GM19240 (cell line): ENCODE results near the gene PGA3.
"Not testable (repeated sequence)": the region's sequence is repeated elsewhere in the genome, so short reads cannot be mapped to it uniquely, and the experiment has no call there.

Source experiments
- DNase-seq: peaks from one replicate; pipeline ENCODE4 v3.0.0; 2011; ENCODE audit warnings: low spot score; ENCODE audit not compliant: insufficient read length

Gene PGA3

GRCh38 chr11:61204502-61205059 lies 1.3 kb downstream of the PGA3 start:
- DNase-seq = not testable (repeated sequence)

GRCh38 chr11:61207636-61208310 lies 4.5 kb downstream of the PGA3 start:
- not testable (repeated sequence) for DNase-seq

- DNase-seq = not testable (repeated sequence)
Observed at GRCh38 chr11:61210629-61211028, 7.3 kb downstream of the PGA3 start.

DNA sequence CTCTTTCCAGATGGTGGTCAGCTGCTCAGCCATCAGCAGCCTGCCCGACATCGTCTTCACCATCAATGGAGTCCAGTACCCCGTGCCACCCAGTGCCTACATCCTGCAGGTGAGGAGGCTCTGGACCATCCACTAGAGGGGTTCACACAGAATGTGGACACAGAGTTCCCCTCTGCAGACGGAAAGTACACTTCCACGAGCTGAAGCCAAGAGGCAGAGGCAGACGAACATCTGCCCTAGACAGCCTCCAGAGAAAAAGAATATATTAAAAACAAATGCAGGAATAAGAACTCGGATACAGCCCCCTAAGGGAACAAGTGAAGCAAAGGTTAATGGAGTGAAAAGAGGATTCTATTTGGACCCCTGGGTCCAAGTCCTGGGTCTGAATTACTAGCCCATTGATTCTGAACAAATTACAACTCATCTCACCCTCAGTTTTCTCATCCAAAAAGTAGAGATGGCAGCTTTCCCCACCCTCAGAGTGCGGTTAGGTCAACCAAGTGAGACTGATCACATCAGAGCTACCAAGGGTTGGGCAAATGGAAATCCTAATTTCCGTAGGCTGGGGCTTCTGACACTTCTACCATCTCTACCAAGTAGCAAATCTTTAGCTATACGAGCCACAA lies 8.1 kb downstream of the PGA3 start:
- not testable (repeated sequence) for DNase-seq

GRCh38 chr11:61212202-61212601 lies 8.9 kb downstream of the PGA3 start:
- DNase-seq = not testable (repeated sequence)

GRCh38 chr11:61213711-61214324 lies 10.5 kb downstream of the PGA3 start:
- DNase-seq = not testable (repeated sequence)

DNA sequence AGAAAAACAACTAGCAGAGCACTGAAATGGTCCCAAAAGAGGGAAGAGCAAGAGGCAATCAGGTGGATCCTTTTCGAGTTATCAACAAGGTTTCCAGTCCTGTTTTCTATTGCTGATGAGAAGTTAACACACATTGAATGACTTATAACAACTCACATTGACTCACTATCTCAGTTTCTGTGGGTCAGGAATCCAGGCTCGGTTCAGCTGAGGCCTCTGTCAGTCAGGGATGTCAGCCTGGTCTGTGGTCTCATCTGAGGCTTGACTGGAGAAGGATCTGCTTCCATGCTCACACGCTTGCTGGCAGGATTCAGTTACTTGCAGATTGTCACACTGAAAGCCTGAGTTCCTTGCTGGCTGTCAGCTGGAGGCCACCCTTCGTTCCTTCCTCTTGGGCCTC lies 15.0 kb downstream of the PGA3 start:
- not testable (repeated sequence) for DNase-seq

DNA sequence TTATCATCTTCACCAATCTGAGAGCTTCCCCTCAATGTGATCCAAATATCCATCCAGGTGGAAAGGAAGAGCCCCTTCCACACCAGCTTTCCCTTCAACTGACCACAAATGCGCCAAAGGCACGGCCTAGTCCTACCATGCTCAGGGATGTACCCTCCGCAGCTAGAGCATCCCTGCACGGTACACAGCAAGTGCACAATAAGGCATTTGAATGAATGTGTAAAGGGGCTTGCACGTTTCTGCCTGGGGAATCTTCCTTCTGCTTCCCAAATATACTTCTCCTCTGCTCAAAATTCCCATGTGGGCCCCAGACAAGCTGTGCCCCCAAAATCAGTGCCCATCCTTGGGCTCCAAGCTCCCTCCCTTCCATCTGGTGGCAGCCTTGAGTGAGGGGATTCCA lies 15.7 kb downstream of the PGA3 start:
- not testable (repeated sequence) for DNase-seq

DNA sequence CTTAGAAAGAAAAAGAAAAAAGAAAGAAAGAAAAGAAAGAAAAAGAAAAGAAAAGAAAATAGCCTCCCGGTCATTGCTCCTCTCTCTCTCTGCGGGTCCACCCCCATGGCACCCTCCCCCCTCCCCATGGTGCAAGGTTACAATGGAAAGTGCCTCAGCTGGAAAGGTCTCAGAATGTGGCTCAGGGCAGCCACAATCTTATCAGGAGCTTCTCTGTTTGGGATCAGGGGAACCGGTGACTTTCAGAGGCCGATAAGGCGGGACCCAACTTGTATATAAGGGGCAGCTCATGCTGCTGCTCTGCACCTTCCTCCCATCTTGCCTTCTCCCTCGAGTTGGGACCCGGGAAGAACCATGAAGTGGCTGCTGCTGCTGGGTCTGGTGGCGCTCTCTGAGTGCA lies 18.7 kb downstream of the PGA3 start, which contains the start of gene PGA4:
TSS of gene PGA4 (plus strand) at position 301 of the 400 bp plus-strand sequence. CDS start at position 355, 54 bp downstream.
- DNase-seq = not testable (repeated sequence)

GRCh38 chr11:61222692-61223091 lies 19.4 kb downstream of the PGA3 start:
- not testable (repeated sequence) for DNase-seq

GRCh38 chr11:61226457-61227137 lies 23.3 kb downstream of the PGA3 start:
- DNase-seq = not testable (repeated sequence)

- DNase-seq = not testable (repeated sequence)
Observed at GRCh38 chr11:61229458-61229857, 26.1 kb downstream of the PGA3 start.

- not testable (repeated sequence) for DNase-seq
Observed at GRCh38 chr11:61231033-61231432, 27.7 kb downstream of the PGA3 start.

DNA sequence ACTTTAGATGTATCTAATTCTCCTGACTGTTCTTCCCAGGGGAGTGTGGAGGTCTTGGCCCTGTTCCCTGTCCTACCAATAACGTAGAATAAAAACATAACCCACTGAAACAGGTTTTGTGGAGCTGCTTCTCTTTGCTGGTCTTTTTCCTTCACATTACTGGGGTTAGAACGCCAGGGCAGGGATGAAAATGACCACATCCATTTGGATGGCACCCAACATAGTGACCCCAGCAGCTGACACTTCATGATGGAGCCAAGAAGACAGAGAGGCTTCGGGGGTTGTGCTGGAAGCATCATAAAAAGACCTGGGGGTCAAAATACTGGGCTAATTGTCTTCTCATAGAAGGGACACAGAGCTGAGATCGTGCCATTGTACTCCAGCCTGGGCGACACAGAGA lies 28.3 kb downstream of the PGA3 start:
- DNase-seq = not testable (repeated sequence)

DNA sequence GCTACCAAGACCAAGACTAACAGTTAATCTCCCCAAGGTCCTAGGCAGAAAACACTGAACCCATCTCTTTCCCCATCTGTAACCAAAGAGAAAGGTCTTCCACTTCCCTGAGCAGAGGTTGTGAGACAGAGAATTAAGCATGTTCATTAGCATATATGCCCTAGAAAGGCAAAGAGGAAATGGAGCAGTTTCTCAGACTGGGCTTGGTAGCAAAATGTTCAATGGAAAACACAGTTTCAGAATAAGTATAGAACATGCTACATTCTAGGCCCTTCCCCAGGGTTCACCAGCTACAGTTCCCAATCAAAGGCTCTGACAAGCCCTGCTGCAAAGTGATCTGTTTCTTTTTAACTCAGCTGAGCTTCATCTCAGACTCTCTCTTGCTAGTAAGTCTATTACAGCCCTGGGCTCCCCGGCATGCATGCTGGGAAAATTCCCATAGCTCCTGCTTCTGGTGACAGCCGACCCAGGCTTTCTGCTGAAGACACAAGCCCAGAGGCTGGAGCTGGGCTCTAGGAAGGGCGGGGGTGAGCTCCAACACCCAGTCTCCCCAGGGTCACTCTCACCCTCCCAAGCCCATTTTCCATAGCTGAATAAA lies 29.3 kb downstream of the PGA3 start:
- DNase-seq = not testable (repeated sequence)

- DNase-seq = not testable (repeated sequence)
Observed at GRCh38 chr11:61237130-61237529, 33.8 kb downstream of the PGA3 start.

DNA sequence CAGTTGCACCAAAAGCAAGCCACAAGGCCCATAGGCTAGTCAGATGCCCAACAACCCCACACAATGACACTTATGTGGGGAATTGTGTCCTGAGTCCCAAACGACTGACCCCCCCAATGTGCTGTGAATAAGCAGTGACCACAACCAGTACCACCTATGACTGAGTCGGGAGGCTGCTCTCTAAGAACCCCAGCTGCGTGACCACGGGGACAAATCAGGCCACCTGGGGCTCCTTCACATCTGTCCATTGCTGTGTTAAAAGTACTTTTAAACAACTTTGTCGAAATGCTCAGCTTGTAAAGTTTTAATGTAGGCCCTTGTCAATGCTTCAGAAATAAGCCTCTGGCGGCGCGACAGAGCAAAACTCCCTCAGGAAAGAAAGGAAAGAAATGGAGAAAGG lies 37.0 kb downstream of the PGA3 start:
- not testable (repeated sequence) for DNase-seq

DNA sequence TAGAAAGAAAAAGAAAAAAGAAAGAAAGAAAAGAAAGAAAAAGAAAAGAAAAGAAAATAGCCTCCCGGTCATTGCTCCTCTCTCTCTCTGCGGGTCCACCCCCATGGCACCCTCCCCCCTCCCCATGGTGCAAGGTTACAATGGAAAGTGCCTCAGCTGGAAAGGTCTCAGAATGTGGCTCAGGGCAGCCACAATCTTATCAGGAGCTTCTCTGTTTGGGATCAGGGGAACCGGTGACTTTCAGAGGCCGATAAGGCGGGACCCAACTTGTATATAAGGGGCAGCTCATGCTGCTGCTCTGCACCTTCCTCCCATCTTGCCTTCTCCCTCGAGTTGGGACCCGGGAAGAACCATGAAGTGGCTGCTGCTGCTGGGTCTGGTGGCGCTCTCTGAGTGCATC lies 37.6 kb downstream of the PGA3 start, which contains the start of gene PGA5:
TSS of gene PGA5 (plus strand) at position 301 of the 400 bp plus-strand sequence. CDS start at position 353, 52 bp downstream.
- DNase-seq = not testable (repeated sequence)

DNA sequence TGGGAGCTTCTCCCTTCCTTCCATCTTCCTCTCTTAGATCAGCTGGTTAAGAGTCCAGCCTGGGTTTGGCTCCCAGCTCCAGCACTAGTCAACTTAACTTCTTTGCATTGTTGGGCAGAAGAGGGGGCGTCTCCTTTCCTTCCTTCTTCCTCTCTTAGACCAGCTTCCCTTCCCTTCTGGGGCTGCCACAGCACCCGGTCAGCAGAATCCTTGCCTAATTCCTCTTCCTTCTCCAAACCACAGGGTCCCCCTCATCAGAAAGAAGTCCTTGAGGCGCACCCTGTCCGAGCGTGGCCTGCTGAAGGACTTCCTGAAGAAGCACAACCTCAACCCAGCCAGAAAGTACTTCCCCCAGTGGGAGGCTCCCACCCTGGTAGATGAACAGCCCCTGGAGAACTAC lies 38.2 kb downstream of the PGA3 start:
- DNase-seq = not testable (repeated sequence)

DNA sequence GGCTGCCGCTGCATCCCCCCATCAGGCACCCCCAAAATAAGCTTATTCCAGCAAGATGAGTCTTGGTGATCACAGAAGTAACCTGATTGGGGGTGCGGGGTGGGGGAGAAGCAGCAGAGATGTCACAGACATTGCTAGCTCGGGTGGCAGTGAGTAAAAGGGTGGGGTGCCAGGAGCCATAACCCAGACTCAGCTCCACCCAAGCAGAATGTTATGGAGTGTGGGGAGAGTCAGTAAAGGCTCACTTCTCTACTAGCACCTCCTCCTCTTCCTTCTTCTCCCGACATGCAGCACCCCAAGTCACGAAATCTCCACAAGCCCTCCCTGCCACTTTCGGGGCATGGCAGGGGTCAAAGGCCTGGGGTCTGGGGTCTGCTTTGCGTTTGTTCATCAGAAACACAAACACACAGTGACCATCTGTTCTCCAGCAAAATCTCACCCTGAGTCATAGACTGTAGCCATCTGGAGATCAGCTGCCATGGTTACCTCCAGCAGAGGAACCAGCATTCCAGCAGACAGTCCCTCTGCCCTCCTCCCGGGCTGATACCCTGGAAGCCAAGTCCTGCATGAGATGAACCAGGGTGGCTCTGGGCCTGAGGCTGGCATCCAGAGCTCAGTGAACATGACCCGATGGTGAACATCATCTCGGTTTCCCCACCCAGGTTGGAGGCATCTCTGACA lies 42.1 kb downstream of the PGA3 start:
- not testable (repeated sequence) for DNase-seq
